Ovary (tissue), 9 donors: ENCODE measurements around the gene ANKMY1. TPM values are rescaled to one million over a fixed set of nuclear protein-coding genes. Genes with fewer than 3 reads are reported as not detected.

Experiments used
- DNase-seq, 5 donors: peaks; one replicate each; pipeline ENCODE4 v3.0.0-alpha.2; 2019 to 2020
- H3K27ac ChIP-seq, 2 donors: fragments of 200-600 bp; one replicate each; pipeline versions ENCODE4 v1.5.1 to v1.8.0; 2019 to 2022
- H3K27me3 ChIP-seq: fragments of 200-600 bp; one replicate; pipeline ENCODE4 v1.8.0; 2022
- H3K36me3 ChIP-seq: fragments of 200-600 bp; sonication (generic); one replicate; pipeline ENCODE4 v1.5.1; 2019
- H3K4me1 ChIP-seq: one replicate; pipeline ENCODE4 v1.8.1; 2013; ENCODE audit warnings: mild to moderate bottlenecking, moderate library complexity; ENCODE audit not compliant: insufficient read depth
- H3K4me3 ChIP-seq: fragments of 200-600 bp; sonication (generic); one replicate; pipeline ENCODE4 v1.5.1; 2017
- H3K9me3 ChIP-seq, 2 donors: fragments of 200-600 bp in 1 of 2; sonication (generic) in 1 of 2; one replicate each; pipeline versions ENCODE4 v1.5.1 to v1.8.1; 2013 to 2019; ENCODE audit warnings: mild to moderate bottlenecking in 1 of 2, moderate library complexity in 1 of 2
- CTCF ChIP-seq, 3 donors: fragments of 450-650 bp in 2 of 3; fragments of 200-600 bp in 1 of 3; IDR thresholded peaks; one replicate each; pipeline versions ENCODE4 v1.5.1 to v1.8.0; 2016 to 2022; ENCODE audit warnings: antibody characterized with exemption in 3 of 3, mild to moderate bottlenecking in 1 of 3
- EP300 ChIP-seq: sonication (generic); formaldehyde crosslinking; IDR thresholded peaks from one replicate; pipeline ENCODE4 v1.6.1; 2017; ENCODE audit warnings: antibody characterized with exemption
- POLR2A ChIP-seq: fragments of 450-650 bp; IDR thresholded peaks from one replicate; pipeline ENCODE4 v1.6.1; 2017; ENCODE audit warnings: antibody characterized with exemption, mild to moderate bottlenecking, moderate library complexity
- WGBS, 3 donors: extraction: QIAGEN DNeasy Blood & Tissue Kit in 1 of 3; methylation state at CpG; one replicate each; pipeline versions ENCODE4 v1.1.5 to v1.1.7; 2013 to 2017; 5-methylcytosine and 5-hydroxymethylcytosine counted together
- intact Hi-C, 4 donors: fragments of 100-400 bp; cut with DNase I; formaldehyde crosslinking; loops; one replicate each; pipeline versions ENCODE4 v1.11.0 to v1.15.1; 2022 to 2023
- polyA plus RNA-seq, 2 donors: library from polyadenylated mRNA; stranded (reverse); fragments of 200-250 nt in 1 of 2; fragments of 350-450 nt in 1 of 2; fragmentation: Illumina TruSeq in 1 of 2; extraction: RNeasy Lipid Tissue Mini Kit (QIAGEN cat#74804) in 1 of 2; gene quantifications; one replicate each; pipeline ENCODE4 v1.2.3, GENCODE V29; 2013 to 2014
- total RNA-seq, 7 donors: library from RNA; depleted of rRNA in 2 of 7; stranded (reverse); fragments of >200 nt in 2 of 7; fragmentation: NEBNext Ultra II Directional in 3 of 7; extraction: Animal tissue kit (Norgen Biotek cat#: 25700) in 3 of 7; gene quantifications; one replicate each; pipeline versions ENCODE4 v1.1.0 to v1.2.4, GENCODE V29; 2016 to 2023
- donor health status: DM: no; HTN: no; CAD: no; lungs with moderate emphysema.
- donor health status: DM: no; HTN: no; CAD: no.
- donor health status: Bipolar disorder and iron deficiency.
- donor health status: DM: yes; HTN: yes; CAD: no.
- donor health status: DM: no; HTN: no; CAD: no.
- donor health status: DM: yes; HTN: yes; CAD: no.

The ANKMY1 gene
- total and polyA plus RNA-seq, 9 donors: 11.5 to 24.2 (median 19.0) TPM

GRCh38 chr2:240593026-240593702 is 35.4 kb upstream of the ANKMY1 start:
- intact Hi-C loops: no loop called here
- H3K9me3 ChIP-seq: no peaks in the 10 kb centered on the region
- 85 to 86% (median 85%) methylated on average over 20 of the region's 20 CpGs for WGBS, 3 donors
- H3K36me3 ChIP-seq: no peaks in the 10 kb centered on the region
- no peaks in the 10 kb centered on the region for H3K27me3 ChIP-seq
- peak in 3 of 5 donors; percentile 6 to 37 (median 10) for DNase-seq
- peaks cover 5% of the 10 kb centered on the region for H3K4me1 ChIP-seq
- TF ChIP-seq EP300: no peak
- no peak for TF ChIP-seq CTCF (IDR thresholded peaks at IDR 0.05)
- H3K4me3 ChIP-seq: no peak overlapping the region
- no peak overlapping the region for H3K27ac ChIP-seq

DNA sequence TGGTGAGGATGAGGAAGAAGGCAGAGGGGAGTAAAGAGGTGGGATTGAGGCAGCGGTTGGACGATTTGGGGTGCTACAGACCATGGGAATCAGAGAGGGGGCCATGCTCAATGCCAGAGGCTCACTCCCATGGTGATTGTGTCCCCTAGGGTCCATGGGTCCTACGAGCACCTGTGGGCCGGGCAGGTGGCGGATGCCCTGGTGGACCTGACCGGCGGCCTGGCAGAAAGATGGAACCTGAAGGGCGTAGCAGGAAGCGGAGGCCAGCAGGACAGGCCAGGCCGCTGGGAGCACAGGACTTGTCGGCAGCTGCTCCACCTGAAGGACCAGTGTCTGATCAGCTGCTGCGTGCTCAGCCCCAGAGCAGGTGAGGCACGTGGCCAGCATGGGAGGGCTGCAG is 34.0 kb upstream of the ANKMY1 start:
- no peaks in the 10 kb centered on the region for H3K36me3 ChIP-seq
- no peak overlapping the region for H3K27ac ChIP-seq
- TF ChIP-seq EP300: no peak
- 88 to 96% (median 93%) methylated on average over 7 to 13 of the region's 13 CpGs for WGBS, 3 donors
- intact Hi-C loops: no loop called here
- peak in 2 of 5 donors; percentile 11 to 30 for DNase-seq
- H3K4me1 ChIP-seq: peaks cover 13% of the 10 kb centered on the region
- no peaks in the 10 kb centered on the region for H3K27me3 ChIP-seq
- H3K4me3 ChIP-seq: no peak overlapping the region
- H3K9me3 ChIP-seq: no peaks in the 10 kb centered on the region

GRCh38 chr2:240591226-240591625 is 33.4 kb upstream of the ANKMY1 start:
- Histone ChIP-seq H3K4me1 (peaks cover 13% of the 10 kb centered on the region), H3K9me3 (no peaks in the 10 kb centered on the region), H3K27ac (no peak overlapping the region), H3K27me3 (no peaks in the 10 kb centered on the region), H3K36me3 (no peaks in the 10 kb centered on the region), H3K4me3 (no peak overlapping the region)
- TF ChIP-seq CTCF (IDR thresholded peaks at IDR 0.05): no peak
- no peak for TF ChIP-seq EP300
- TF ChIP-seq POLR2A: no peak
- intact Hi-C loops: no loop called here
- peak in 1 of 5 donors; percentile 8 for DNase-seq
- 88% methylated on average over 6 of the region's 6 CpGs for WGBS, 3 donors

- TF ChIP-seq POLR2A: no peak
- no peak for TF ChIP-seq CTCF (IDR thresholded peaks at IDR 0.05)
- TF ChIP-seq EP300: no peak
- Histone ChIP-seq H3K4me1 (peaks cover 13% of the 10 kb centered on the region), H3K27me3 (no peaks in the 10 kb centered on the region), H3K4me3 (no peak overlapping the region), H3K27ac (no peak overlapping the region), H3K36me3 (no peaks in the 10 kb centered on the region), H3K9me3 (no peaks in the 10 kb centered on the region)
- WGBS, 3 donors: 92 to 94% (median 94%) methylated on average over 21 of the region's 21 CpGs
- intact Hi-C loops: no loop called here
- peak in 3 of 5 donors; percentile 18 to 35 (median 22) for DNase-seq
Measured at GRCh38 chr2:240590681-240591111, 32.9 kb upstream of the ANKMY1 start.

DNA sequence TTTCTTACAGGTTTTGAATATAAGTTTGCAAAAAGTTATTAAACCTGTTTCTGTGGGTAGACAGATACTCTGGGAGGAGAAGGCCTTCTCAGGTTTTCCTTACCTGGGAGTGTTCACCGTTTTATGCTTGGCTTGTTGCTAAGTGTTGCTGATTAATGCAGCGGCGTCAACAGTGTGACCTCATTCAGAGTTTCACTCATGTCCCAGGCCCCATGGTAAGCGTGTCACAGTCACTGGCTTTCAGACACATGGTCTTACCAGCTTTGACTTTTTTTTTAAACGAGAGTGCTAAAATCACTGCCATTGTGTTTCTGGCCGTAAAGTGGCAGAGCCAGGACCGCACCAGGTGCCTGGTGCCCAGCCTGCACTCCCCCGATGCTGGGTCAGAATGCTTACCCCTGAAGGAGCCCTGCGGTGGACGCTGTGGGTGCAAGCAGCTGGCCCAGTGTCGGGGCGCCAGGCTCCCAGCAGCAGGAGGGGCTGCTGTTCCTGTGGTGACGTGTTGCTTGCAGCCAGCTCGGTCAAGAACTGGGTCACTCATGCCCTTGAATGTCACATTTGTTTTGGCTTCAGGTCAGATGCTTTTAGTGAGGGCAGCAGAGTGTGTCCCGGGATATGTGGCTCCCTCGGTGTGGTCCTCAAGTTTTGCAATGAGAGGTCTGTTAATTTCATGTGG is 32.2 kb upstream of the ANKMY1 start:
- peak in 3 of 5 donors; percentile 11 to 27 (median 18) for DNase-seq
- no peak for TF ChIP-seq CTCF (IDR thresholded peaks at IDR 0.05)
- no peak for TF ChIP-seq POLR2A
- TF ChIP-seq EP300: no peak
- Histone ChIP-seq H3K27me3 (no peaks in the 10 kb centered on the region), H3K4me1 (peaks cover 15% of the 10 kb centered on the region), H3K27ac (no peak overlapping the region), H3K9me3 (no peaks in the 10 kb centered on the region), H3K4me3 (no peak overlapping the region), H3K36me3 (no peaks in the 10 kb centered on the region)
- intact Hi-C loops: no loop called here
- 82 to 86% (median 83%) methylated on average over 16 of the region's 16 CpGs for WGBS, 3 donors
